Keratinocyte (primary cell): ENCODE results near the gene SEC11A. TPM values are rescaled to one million over a fixed set of nuclear protein-coding genes. Genes with fewer than 3 reads are reported as not detected.
"Not testable (repeated sequence)": the region's sequence is repeated elsewhere in the genome, so short reads cannot be mapped to it uniquely, and the experiment has no call there.

Source experiments
- DNase-seq: peaks from one replicate; pipeline ENCODE4 v3.0.0-alpha.2; 2011; ENCODE audit warnings: low read depth, missing footprints, low spot score
- FAIRE-seq: peaks from 2 replicates; lab custom pipeline; 2011; peaks lifted over from hg19 to GRCh38; lab: Jason Lieb, UNC
- H2AFZ ChIP-seq: 2 replicates; pipeline ENCODE4 v1.6.0; 2012; ENCODE audit warnings: low read length, control low read depth, inconsistent platforms; ENCODE audit not compliant: control insufficient read depth
- H3K27ac ChIP-seq: 2 replicates; pipeline ENCODE4 v1.5.1; 2011; ENCODE audit warnings: low read length; ENCODE audit not compliant: control insufficient read depth, insufficient read depth
- H3K27me3 ChIP-seq: 3 replicates; pipeline ENCODE4 v1.6.0; 2011; ENCODE audit warnings: low read length; ENCODE audit not compliant: control insufficient read depth, insufficient read depth; ENCODE audit errors: extremely low read depth
- H3K36me3 ChIP-seq, 2 experiments: 2 replicates in 1 of 2; 3 replicates in 1 of 2; pipeline ENCODE4 v1.5.1; 2011; ENCODE audit warnings: low read length in 2 of 2, mild to moderate bottlenecking in 1 of 2; ENCODE audit not compliant: control insufficient read depth in 2 of 2, insufficient read depth in 2 of 2; ENCODE audit errors: extremely low read depth in 1 of 2
- H3K4me1 ChIP-seq: 3 replicates; pipeline ENCODE4 v1.5.1; 2011; ENCODE audit warnings: low read length; ENCODE audit not compliant: control insufficient read depth, insufficient read depth; ENCODE audit errors: extremely low read depth
- H3K4me2 ChIP-seq: 3 replicates; pipeline ENCODE4 v1.6.0; 2011; ENCODE audit warnings: low read depth, low read length; ENCODE audit not compliant: control insufficient read depth, insufficient read depth; ENCODE audit errors: extremely low read depth
- H3K4me3 ChIP-seq, 3 experiments: fragments of 200-600 bp in 1 of 3; sonication (generic) in 1 of 3; 2 replicates in 2 of 3; 3 replicates in 1 of 3; pipeline ENCODE4 v1.5.1; 2011 to 2016; ENCODE audit warnings: low read length in 3 of 3, mild to moderate bottlenecking in 3 of 3, control low read depth in 2 of 3, inconsistent platforms in 1 of 3, low read depth in 1 of 3, mixed read lengths in 1 of 3, mixed run types in 1 of 3, moderate library complexity in 1 of 3; ENCODE audit not compliant: control insufficient read depth in 2 of 3, insufficient read depth in 2 of 3; ENCODE audit errors: extremely low read depth in 1 of 3
- H3K79me2 ChIP-seq: 2 replicates; pipeline ENCODE4 v1.6.0; 2012; ENCODE audit warnings: low read length; ENCODE audit not compliant: control insufficient read depth, insufficient read depth
- H3K9ac ChIP-seq: 3 replicates; pipeline ENCODE4 v1.6.0; 2011; ENCODE audit warnings: low read length; ENCODE audit not compliant: control insufficient read depth, insufficient read depth; ENCODE audit errors: extremely low read depth
- H3K9me1 ChIP-seq: 3 replicates; pipeline ENCODE4 v1.6.0; 2011; ENCODE audit warnings: low read length; ENCODE audit not compliant: control insufficient read depth, insufficient read depth; ENCODE audit errors: extremely low read depth
- H3K9me3 ChIP-seq: 2 replicates; pipeline ENCODE4 v1.5.1; 2012; ENCODE audit warnings: low read depth, low read length; ENCODE audit not compliant: control insufficient read depth
- H4K20me1 ChIP-seq: 3 replicates; pipeline ENCODE4 v1.6.0; 2011; ENCODE audit warnings: low read length; ENCODE audit not compliant: control insufficient read depth, insufficient read depth; ENCODE audit errors: extremely low read depth
- EZH2 ChIP-seq: IDR thresholded peaks from one replicate; pipeline ENCODE4 v1.6.1; 2012; ENCODE audit warnings: inconsistent platforms, mild to moderate bottlenecking, low read length, moderate library complexity
- dilution Hi-C: fragments of 300-500 bp; cut with MboI; formaldehyde crosslinking; loops from one replicate; pipeline ENCODE4 v1.7.0; 2020; ENCODE audit warnings: low sequenced_read_pairs; ENCODE audit not compliant: extremely low pct_ligation_motif_present
- polyA plus RNA-seq, 5 experiments: library from polyadenylated mRNA; depleted of rRNA in 3 of 5; stranded (reverse) in 3 of 5; stranded (forward) in 1 of 5; unstranded in 1 of 5; fragments of >200 nt; gene quantifications; 1 replicate in 1 of 5; 2 replicates in 3 of 5; 3 replicates in 1 of 5; pipeline versions ENCODE4 v1.2.1 to v1.2.3, GENCODE V29; 2011 to 2012; ENCODE audit warnings: missing spikeins in 2 of 5, low read depth in 1 of 5, low replicate concordance in 1 of 5
- TF ChIP-seq, protein P1 (sequence below), 3 experiments: IDR thresholded peaks in 1 of 3; conservative IDR thresholded peaks in 1 of 3; optimal IDR thresholded peaks in 1 of 3; 2 replicates in 2 of 3; 3 replicates in 1 of 3; pipeline versions ENCODE3 to v1.5.1; 2011; ENCODE audit warnings: low read length in 3 of 3, mild to moderate bottlenecking in 3 of 3, moderate library complexity in 2 of 3, control low read depth in 1 of 3, inconsistent platforms in 1 of 3; ENCODE audit not compliant: insufficient read depth in 2 of 3; ENCODE audit errors: extremely low read depth in 1 of 3

Gene SEC11A
- polyA plus RNA-seq, 1 donor (not counting 4 experiments of a cell fraction or from before 2014, with no cell fraction given): 195 TPM

DNA sequence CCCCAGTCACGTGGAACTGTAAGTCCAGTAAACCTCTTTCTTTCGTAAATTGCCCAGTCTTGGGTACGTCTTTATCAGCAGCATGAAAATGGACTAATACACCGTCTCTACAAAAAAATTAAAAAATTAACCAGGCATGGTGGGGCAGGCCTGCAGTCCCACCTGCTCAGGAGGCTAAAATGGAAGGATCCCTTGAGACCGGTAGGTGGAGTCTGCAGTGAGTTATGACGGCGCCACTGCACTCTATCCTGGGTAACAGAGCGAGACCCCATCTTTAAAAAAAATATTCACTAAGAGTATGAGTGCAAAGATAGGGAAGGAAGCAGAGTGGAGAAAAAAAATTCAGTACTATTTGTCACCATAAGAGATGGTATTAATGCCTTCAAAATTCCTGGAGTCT lies 25.6 kb downstream of the SEC11A start:
- no peaks in the 10 kb centered on the region for H3K27me3 ChIP-seq
- no peak for FAIRE-seq
- H3K27ac ChIP-seq: no peak overlapping the region
- no peaks in the 10 kb centered on the region for H3K9me1 ChIP-seq
- H3K4me1 ChIP-seq: peaks cover 13% of the 10 kb centered on the region
- H3K36me3 ChIP-seq: peaks cover 1 to 13% of the 10 kb centered on the region in 2 experiments
- H3K4me2 ChIP-seq: no peak overlapping the region
- H3K4me3 ChIP-seq: no peak overlapping the region
- H3K9me3 ChIP-seq: no peaks in the 10 kb centered on the region
- no peaks in the 10 kb centered on the region for H4K20me1 ChIP-seq
- dilution Hi-C loops: no loop called here
- no peak overlapping the region for H3K9ac ChIP-seq
- peaks cover 40% of the 10 kb centered on the region for H3K79me2 ChIP-seq
- no peak overlapping the region for H2AFZ ChIP-seq
- no peak for TF ChIP-seq EZH2
- TF ChIP-seq, protein P1, sequence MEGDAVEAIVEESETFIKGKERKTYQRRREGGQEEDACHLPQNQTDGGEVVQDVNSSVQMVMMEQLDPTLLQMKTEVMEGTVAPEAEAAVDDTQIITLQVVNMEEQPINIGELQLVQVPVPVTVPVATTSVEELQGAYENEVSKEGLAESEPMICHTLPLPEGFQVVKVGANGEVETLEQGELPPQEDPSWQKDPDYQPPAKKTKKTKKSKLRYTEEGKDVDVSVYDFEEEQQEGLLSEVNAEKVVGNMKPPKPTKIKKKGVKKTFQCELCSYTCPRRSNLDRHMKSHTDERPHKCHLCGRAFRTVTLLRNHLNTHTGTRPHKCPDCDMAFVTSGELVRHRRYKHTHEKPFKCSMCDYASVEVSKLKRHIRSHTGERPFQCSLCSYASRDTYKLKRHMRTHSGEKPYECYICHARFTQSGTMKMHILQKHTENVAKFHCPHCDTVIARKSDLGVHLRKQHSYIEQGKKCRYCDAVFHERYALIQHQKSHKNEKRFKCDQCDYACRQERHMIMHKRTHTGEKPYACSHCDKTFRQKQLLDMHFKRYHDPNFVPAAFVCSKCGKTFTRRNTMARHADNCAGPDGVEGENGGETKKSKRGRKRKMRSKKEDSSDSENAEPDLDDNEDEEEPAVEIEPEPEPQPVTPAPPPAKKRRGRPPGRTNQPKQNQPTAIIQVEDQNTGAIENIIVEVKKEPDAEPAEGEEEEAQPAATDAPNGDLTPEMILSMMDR (optimal IDR thresholded peaks at IDR 0.05 in 1 of 3, IDR thresholded peaks at IDR 0.05 in 1 of 3, conservative IDR thresholded peaks at IDR 0.05 in 1 of 3; ENCODE audit: extremely low read depth in 1 of 3, insufficient read depth in 2 of 3, low read length in 3 of 3): no peak
- DNase-seq: no peak

DNA sequence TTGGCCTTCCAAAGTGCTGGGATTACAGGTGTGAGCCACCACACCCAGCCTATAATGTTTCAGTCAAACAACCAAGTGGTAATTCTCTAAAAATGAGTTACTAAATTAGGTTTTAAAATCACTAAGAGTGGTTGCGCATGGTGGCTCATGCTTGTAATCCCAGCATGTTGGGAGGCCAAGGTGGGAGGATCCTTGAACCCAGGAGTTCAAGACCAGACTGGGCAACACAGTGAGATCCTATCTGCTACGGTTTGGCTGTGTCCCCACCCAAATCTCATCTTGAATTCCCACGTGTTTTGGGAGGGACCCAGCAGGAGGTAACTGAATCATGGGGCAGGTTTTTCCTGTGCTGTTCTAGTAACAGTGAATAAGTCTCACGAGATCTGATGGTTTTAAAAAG lies 26.1 kb downstream of the SEC11A start:
- no peaks in the 10 kb centered on the region for H3K27me3 ChIP-seq
- H3K9ac ChIP-seq: no peak overlapping the region
- H3K4me2 ChIP-seq: no peak overlapping the region
- no peak for FAIRE-seq
- H3K9me3 ChIP-seq: no peaks in the 10 kb centered on the region
- TF ChIP-seq, protein P1 (optimal IDR thresholded peaks at IDR 0.05 in 1 of 3, IDR thresholded peaks at IDR 0.05 in 1 of 3, conservative IDR thresholded peaks at IDR 0.05 in 1 of 3; ENCODE audit: extremely low read depth in 1 of 3, insufficient read depth in 2 of 3, low read length in 3 of 3): no peak
- TF ChIP-seq EZH2: no peak
- dilution Hi-C loops: no loop called here
- H3K36me3 ChIP-seq: peaks cover 1 to 13% of the 10 kb centered on the region in 2 experiments
- H3K9me1 ChIP-seq: no peaks in the 10 kb centered on the region
- peaks cover 36% of the 10 kb centered on the region for H3K79me2 ChIP-seq
- H3K4me3 ChIP-seq: no peak overlapping the region
- H3K27ac ChIP-seq: no peak overlapping the region
- no peaks in the 10 kb centered on the region for H4K20me1 ChIP-seq
- H3K4me1 ChIP-seq: peaks cover 13% of the 10 kb centered on the region
- H2AFZ ChIP-seq: no peak overlapping the region
- no peak for DNase-seq

DNA sequence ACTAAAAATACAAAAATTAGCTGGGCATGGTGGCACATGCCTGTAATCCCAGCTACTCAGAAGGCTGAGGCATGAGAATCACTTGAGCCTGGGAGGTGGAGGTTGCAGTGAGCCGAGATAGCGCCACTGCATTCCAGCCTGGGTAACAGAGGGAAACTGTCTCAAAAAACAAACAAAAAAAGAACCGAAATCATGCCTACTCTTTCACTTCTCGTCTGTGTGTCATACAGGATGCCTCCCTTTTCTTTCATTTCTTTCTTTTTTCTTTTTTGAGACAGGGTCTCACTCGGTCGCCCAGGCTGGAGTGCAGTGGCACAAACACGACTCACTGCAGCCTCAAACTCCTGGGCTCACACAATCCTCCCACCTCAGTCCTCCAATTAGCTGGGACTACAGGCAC lies 29.5 kb downstream of the SEC11A start:
- dilution Hi-C loops: not testable (repeated sequence)

More for the DNA sequence above, 29.5 kb downstream of the SEC11A start:
- H3K4me2 ChIP-seq, H3K9ac ChIP-seq, H3K9me1 ChIP-seq, H3K4me1 ChIP-seq, FAIRE-seq, H4K20me1 ChIP-seq, H2AFZ ChIP-seq, H3K27ac ChIP-seq, DNase-seq, H3K4me3 ChIP-seq, H3K9me3 ChIP-seq, H3K27me3 ChIP-seq: not testable (repeated sequence)
- peaks cover 18% of the 10 kb centered on the region for H3K79me2 ChIP-seq
- H3K36me3 ChIP-seq: peaks cover 4 to 18% of the 10 kb centered on the region in 2 experiments
